H1 (cell line): ENCODE measurements around the gene CD81. TPM values are rescaled to one million over a fixed set of nuclear protein-coding genes. Genes with fewer than 3 reads are reported as not detected.

Experiments used
- CBX5 ChIP-seq: fragments of 300-800, 300-1000 bp; sonication (generic); IDR thresholded peaks from 2 replicates; pipeline ENCODE4 v1.7.1; 2016; ENCODE audit warnings: antibody characterized with exemption, low read length, low read depth
- CEBPB ChIP-seq: IDR thresholded peaks from 2 replicates; pipeline ENCODE4 v1.6.1; 2012; ENCODE audit warnings: low read depth, low read length
- CHD1 ChIP-seq: IDR thresholded peaks from 2 replicates; pipeline ENCODE4 v1.6.1; 2012; ENCODE audit warnings: low read depth, low read length, improper control_type of control experiment
- MAX ChIP-seq: IDR thresholded peaks from 2 replicates; pipeline ENCODE4 v1.6.1; 2012; ENCODE audit warnings: inconsistent platforms
- SAP30 ChIP-seq: fragments of 300-600 bp; sonication (generic); IDR thresholded peaks from 2 replicates; pipeline ENCODE4 v1.7.1; 2012; ENCODE audit warnings: low read length, moderate library complexity, mild to moderate bottlenecking, inconsistent platforms; ENCODE audit not compliant: insufficient read depth, insufficient replicate concordance
- SUZ12 ChIP-seq: fragments of 200-600 bp; sonication (generic); IDR thresholded peaks from 2 replicates; pipeline ENCODE4 v1.6.1; 2012; ENCODE audit warnings: mild to moderate bottlenecking, inconsistent platforms, low read length, moderate library complexity, mixed read lengths
- polyA plus RNA-seq, 7 experiments: library from polyadenylated mRNA; depleted of rRNA in 3 of 7; stranded (reverse) in 5 of 7; unstranded in 2 of 7; fragments of >200 nt in 5 of 7; fragments of 200-250 nt in 2 of 7; gene quantifications; 1 replicate in 5 of 7; 2 replicates in 1 of 7; 4 replicates in 1 of 7; pipeline versions ENCODE4 v1.2.1 to v1.2.3, GENCODE V29; 2011 to 2013; ENCODE audit warnings: missing spikeins in 2 of 7, mixed read lengths in 2 of 7
- total RNA-seq: library from RNA; stranded (reverse); fragmentation: NEBNext Ultra II Directional; extraction: Animal tissue kit (Norgen Biotek cat#: 25700); gene quantifications from 2 replicates; pipeline ENCODE4 v1.2.1, GENCODE V29; 2021

Gene CD81
- total and polyA plus RNA-seq, 2 of the 8 experiments (the other 6 are each of a cell fraction or from before 2014, with no cell fraction given): 238 to 309 TPM

- TF ChIP-seq SUZ12: no peak
- no peak for TF ChIP-seq MAX
- no peak for TF ChIP-seq CEBPB
- TF ChIP-seq CHD1: no peak
- no peak for TF ChIP-seq CBX5
- TF ChIP-seq SAP30: no peak
These were observed 55.5 kb downstream of the CD81 start (continued) for GRCh38 chr11:2432628-2433071.
